ENCODE measurements around the gene MAP2K7.
A peak's percentile ranks its signal among the peaks of the same experiment; 100 is the strongest.

The MAP2K7 gene

GRCh38 chr19:7931221-7932061, 27.8 kb downstream of the MAP2K7 start:
- no peak for TF ChIP-seq CTCF (IDR thresholded peaks at IDR 0.05; ENCODE audit: borderline replicate concordance, insufficient read depth, low read depth, low read length)
- no peak overlapping the region for H3K4me3 ChIP-seq (ENCODE audit: low read depth, low read length)

DNA sequence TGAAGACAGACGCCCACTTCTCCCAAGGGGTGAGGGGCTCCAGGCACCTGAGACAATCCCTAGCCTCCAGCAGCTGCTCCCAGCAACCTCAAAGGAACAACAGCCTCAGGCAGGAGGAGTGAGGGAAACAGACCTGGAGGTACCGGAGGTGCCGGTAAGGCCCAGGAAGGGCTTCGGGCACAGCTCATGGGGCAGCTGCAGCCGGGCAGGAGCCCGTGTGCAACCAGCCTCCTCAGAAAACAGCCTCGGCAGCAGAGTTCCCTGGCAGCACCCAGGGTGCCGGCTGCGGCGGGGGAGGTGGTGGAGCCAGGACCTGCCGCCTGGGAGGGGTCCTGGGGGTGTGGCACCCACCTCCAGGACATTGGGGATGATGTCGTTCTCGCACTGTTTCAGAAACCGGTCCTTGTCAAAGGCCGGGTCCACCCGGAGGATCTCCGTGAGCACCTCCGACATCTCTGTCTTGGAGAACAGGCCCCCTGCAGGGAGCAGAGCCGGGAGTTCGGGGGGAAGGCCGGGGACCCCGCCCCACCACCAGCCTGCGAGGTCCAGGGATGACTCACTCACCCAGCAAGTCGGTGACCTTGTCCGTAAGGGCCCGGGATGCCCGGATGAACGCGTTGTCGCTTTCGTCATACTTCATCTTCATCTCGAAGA, 28.7 kb downstream of the MAP2K7 start:
- no peak overlapping the region for H3K4me3 ChIP-seq (ENCODE audit: low read depth, low read length)
- TF ChIP-seq CTCF (IDR thresholded peaks at IDR 0.05; ENCODE audit: borderline replicate concordance, insufficient read depth, low read depth, low read length), result no peak

- no peak overlapping the region for H3K4me3 ChIP-seq (ENCODE audit: low read depth, low read length)
- no peak for TF ChIP-seq CTCF (IDR thresholded peaks at IDR 0.05; ENCODE audit: borderline replicate concordance, insufficient read depth, low read depth, low read length)
Observed at GRCh38 chr19:7932930-7933300, 29.2 kb downstream of the MAP2K7 start.

DNA sequence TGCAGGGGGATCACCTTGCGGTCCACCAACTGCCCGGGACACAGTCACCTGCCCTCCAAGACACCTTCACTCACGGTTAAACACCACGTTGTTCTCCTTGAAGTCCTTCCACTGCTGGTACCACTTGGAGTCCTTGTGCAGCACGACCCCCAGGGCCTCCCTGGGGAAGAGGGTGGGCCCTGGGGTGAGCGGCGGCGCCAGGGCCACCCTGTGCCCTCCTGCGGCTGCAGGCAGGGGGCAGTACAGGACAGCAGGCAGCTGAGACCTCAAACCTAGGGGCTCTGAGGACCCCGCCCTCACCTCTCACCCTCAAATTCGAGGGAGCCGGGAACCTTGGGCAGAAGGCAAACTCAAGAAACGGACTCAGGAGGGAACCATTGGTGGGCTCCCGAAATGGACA, 29.7 kb downstream of the MAP2K7 start:
- no peak overlapping the region for H3K4me3 ChIP-seq (ENCODE audit: low read depth, low read length)
- peak; percentile 39 for TF ChIP-seq CTCF (IDR thresholded peaks at IDR 0.05; ENCODE audit: borderline replicate concordance, insufficient read depth, low read depth, low read length)

DNA sequence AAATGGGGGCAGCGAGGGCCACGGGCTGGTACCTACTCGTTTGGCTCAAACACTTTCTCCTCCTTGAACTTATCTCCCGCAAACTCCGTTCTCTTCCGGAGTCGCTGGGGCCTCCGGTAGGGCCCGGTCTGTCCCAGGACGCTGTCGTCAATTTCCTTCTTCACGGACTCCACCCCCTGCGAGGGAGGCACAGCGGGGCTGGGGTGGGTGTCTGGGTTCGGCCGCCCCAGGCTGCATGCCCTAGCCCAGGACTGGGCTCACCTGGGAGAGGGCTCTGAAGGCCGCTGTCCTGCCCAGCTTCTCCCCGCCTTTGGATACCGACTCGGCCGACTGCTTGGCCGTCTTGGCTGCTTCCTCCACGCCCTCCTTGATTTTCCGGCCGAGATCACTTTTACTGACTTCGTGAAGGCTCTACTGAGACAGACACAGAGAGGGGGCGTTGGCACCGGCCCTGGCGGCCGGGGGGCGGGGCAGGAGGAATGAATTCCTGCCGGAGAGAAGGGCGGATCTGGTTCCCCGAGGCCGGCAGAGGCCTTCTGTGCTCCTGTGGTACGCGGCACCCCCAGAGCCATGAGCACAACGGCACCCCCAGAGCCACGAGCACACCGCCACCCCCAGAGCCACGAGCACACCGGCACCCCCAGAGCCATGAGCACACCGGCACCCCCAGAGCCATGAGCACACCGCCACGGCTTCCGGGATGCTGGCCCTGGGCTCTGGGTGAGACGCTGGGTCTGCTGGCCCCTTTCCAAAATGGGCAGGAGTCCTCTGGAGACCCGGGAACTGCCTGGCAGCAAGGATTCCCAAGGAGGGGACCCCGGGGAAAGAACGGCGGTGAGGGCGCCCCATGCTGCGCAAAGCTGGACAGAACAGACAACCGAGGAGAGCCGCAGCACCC, 30.4 kb downstream of the MAP2K7 start:
- H3K4me3 ChIP-seq (ENCODE audit: low read depth, low read length), result no peak overlapping the region
- TF ChIP-seq CTCF (IDR thresholded peaks at IDR 0.05; ENCODE audit: borderline replicate concordance, insufficient read depth, low read depth, low read length), result no peak

DNA sequence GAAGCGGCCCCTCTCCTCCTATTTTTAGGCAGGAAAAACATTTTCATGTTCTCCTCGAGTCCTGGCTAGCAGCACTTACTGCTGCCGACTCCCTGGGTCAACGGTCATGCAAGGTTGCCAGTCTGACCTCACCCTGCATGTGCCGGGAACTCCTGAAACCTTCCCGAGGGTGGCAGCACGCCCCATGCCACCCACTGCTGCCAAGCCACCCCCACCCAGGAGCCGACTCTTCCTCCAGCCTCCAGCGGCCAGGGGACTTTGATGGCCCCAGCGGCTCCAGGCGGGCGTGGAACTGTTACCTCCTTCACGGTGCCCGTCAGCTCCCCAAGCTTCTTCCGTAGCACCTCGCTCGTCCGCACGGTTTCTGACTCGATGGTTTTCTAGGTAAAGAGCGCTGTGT, 31.1 kb downstream of the MAP2K7 start:
- H3K4me3 ChIP-seq (ENCODE audit: low read depth, low read length), result no peak overlapping the region
- no peak for TF ChIP-seq CTCF (IDR thresholded peaks at IDR 0.05; ENCODE audit: borderline replicate concordance, insufficient read depth, low read depth, low read length)
